ENCODE data around the gene LRP3. TPM values are rescaled to one million over a fixed set of nuclear protein-coding genes. Genes with fewer than 3 reads are reported as not detected.
A peak's percentile ranks its signal among the peaks of the same experiment; 100 is the strongest.

Gene LRP3
- total RNA-seq, 4 donors from 2014 or later = 18.3 to 29.3 (median 25.1) TPM

DNA sequence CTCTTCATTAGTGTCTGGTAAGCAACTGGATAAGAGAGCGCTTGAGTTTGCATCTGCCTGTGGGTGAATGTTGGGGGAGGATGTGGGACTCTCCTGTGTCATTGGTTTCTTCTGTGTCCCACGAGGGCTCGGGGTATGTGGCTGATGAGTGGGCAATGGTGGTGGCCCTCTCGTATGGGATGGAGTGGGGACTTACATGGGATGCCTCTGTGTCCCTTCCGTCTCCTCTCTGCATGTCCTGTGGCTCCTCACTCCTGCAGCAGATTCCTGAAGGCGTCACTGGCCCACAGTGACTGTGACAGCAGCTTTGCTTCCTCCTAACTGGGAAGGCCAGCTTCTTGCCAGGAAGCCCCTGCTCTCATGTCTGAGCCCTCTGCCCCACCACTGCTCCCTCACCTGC, 2.6 kb upstream of the LRP3 start:
- in situ Hi-C loops (cut with MboI; ENCODE audit: low sequenced_read_pairs in 4 of 4) (no loop called here), intact Hi-C loops (cut with DNase I; ENCODE audit: low total_unique reads) (no loop called here)
- H3K27ac ChIP-seq = no peak overlapping the region
- no peaks in the 10 kb centered on the region for H3K36me3 ChIP-seq
- peaks cover 5 to 12% of the 10 kb centered on the region in 2 donors for H3K4me1 ChIP-seq
- no peak for TF ChIP-seq POLR2A (IDR thresholded peaks at IDR 0.05)
- TF ChIP-seq, protein P1, sequence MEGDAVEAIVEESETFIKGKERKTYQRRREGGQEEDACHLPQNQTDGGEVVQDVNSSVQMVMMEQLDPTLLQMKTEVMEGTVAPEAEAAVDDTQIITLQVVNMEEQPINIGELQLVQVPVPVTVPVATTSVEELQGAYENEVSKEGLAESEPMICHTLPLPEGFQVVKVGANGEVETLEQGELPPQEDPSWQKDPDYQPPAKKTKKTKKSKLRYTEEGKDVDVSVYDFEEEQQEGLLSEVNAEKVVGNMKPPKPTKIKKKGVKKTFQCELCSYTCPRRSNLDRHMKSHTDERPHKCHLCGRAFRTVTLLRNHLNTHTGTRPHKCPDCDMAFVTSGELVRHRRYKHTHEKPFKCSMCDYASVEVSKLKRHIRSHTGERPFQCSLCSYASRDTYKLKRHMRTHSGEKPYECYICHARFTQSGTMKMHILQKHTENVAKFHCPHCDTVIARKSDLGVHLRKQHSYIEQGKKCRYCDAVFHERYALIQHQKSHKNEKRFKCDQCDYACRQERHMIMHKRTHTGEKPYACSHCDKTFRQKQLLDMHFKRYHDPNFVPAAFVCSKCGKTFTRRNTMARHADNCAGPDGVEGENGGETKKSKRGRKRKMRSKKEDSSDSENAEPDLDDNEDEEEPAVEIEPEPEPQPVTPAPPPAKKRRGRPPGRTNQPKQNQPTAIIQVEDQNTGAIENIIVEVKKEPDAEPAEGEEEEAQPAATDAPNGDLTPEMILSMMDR (IDR thresholded peaks at IDR 0.05 in 4 of 5, conservative IDR thresholded peaks at IDR 0.05 in 1 of 5) = no peak
- DNase-seq (no peak), ATAC-seq (no peak)
- no peaks in the 10 kb centered on the region for H3K9me3 ChIP-seq
- H3K4me3 ChIP-seq = no peak overlapping the region
- no peaks in the 10 kb centered on the region for H3K27me3 ChIP-seq

DNA sequence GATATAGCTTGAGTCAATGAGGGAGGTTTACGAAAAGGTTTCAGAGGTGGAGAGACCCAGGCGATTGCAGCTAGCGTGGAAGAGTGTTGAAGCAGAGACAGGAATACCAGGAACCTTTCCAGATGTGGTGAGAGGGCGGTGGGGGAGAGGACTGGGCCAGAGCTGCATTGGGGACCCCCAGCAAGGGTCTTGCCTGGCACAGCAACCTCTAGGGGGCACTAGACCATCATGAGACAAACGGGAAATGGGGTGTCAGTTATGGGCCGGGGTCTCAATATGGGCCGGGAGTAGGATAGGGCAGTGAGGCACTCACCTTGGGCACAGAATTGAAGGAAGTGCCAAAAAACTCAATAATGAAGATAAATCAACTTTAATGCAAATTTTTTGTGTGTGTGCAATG, 2.1 kb upstream of the LRP3 start:
- intact Hi-C loops (cut with DNase I; ENCODE audit: low total_unique reads) (no loop called here), in situ Hi-C loops (cut with MboI; ENCODE audit: low sequenced_read_pairs in 4 of 4) (no loop called here)
- TF ChIP-seq POLR2A (IDR thresholded peaks at IDR 0.05) = no peak
- TF ChIP-seq, protein P1 (IDR thresholded peaks at IDR 0.05 in 4 of 5, conservative IDR thresholded peaks at IDR 0.05 in 1 of 5) = no peak
- Histone ChIP-seq H3K27me3 (no peaks in the 10 kb centered on the region), H3K4me1 (peaks cover 5 to 12% of the 10 kb centered on the region in 2 donors), H3K27ac (no peak overlapping the region), H3K4me3 (no peak overlapping the region), H3K36me3 (no peaks in the 10 kb centered on the region), H3K9me3 (no peaks in the 10 kb centered on the region)
- DNase-seq (no peak), ATAC-seq (no peak)

DNA sequence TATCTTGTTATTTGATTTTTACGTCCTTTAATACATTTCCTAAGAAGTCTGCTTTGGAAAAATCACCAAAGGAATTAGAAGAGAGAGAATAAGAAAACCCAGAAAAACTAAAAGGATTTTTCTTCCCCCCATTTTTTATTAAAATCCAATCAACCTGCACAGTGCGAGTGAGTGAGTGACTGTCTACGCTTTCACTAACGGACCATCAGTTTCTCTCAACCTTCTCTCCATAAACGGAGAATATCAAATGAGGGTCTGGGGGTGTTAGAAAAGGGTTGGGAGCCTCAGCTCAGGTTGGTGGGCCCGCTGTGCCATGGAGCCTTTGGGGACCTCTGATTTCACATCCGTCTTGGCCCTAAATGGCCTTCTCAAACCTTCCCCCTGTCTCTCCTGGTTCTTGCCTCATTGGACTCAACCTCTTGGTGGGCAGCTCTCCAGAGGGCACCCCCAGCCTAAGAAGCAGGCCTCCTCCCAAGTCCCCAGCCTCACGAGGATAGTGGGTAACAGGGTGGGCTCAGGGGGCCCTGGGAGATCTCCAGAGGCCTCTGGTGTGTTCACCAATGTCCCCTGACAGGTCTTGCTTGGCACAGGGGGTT, 763 bp upstream of the LRP3 start:
- in situ Hi-C loops (cut with MboI; ENCODE audit: low sequenced_read_pairs in 4 of 4) = no loop called here
- Histone ChIP-seq H3K4me3 (peak overlapping the region in 3 of 4 donors; percentile 39 to 45 (median 39)), H3K27ac (peak overlapping the region in 1 of 4 donors; percentile 62), H3K9me3 (no peaks in the 10 kb centered on the region), H3K4me1 (peaks cover 5 to 12% of the 10 kb centered on the region in 2 donors), H3K36me3 (no peaks in the 10 kb centered on the region), H3K27me3 (no peaks in the 10 kb centered on the region)
- ATAC-seq (no peak), DNase-seq (no peak)
- TF ChIP-seq, protein P1 (IDR thresholded peaks at IDR 0.05 in 4 of 5, conservative IDR thresholded peaks at IDR 0.05 in 1 of 5) = no peak
- TF ChIP-seq POLR2A (IDR thresholded peaks at IDR 0.05) = no peak
- intact Hi-C loops (cut with DNase I; ENCODE audit: low total_unique reads) = no loop called here

DNA sequence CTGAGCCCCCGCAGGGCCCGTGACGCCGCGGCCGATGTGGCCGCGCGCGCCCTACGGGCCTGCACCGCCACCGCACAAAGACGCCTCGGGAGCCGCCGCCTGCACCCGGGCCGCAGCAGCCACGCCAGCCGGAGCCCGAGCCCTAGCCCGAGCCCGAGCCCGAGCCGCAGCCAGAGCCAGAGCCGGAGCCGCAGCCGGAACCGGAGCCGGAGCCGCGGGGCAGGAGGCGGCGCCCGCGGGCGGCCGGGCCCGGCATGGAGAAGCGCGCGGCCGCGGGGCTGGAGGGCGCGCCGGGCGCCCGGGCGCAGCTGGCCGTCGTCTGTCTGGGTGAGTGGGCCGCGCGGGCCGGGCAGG, 379 bp downstream of the LRP3 start:
- Histone ChIP-seq H3K27me3 (no peaks in the 10 kb centered on the region), H3K36me3 (no peaks in the 10 kb centered on the region), H3K4me1 (peaks cover 5 to 12% of the 10 kb centered on the region in 2 donors), H3K9me3 (no peaks in the 10 kb centered on the region), H3K4me3 (peak overlapping the region; percentile 55 to 66 (median 65)), H3K27ac (peak overlapping the region in 3 of 4 donors; percentile 43 to 53 (median 53))
- ATAC-seq (peak; percentile 50 to 72), DNase-seq (no peak)
- in situ Hi-C loops (cut with MboI; ENCODE audit: low sequenced_read_pairs in 4 of 4) (no loop called here), intact Hi-C loops (cut with DNase I; ENCODE audit: low total_unique reads) (no loop called here)
- no peak for TF ChIP-seq POLR2A (IDR thresholded peaks at IDR 0.05)
- TF ChIP-seq, protein P1 (IDR thresholded peaks at IDR 0.05 in 4 of 5, conservative IDR thresholded peaks at IDR 0.05 in 1 of 5) = no peak
